MM.1S (cell line): Measurements from ENCODE around the gene SMOC2.

Experiments used
- CTCF ChIP-seq: fragments of 300-600 bp; sonication (generic); IDR thresholded peaks from 2 replicates; pipeline ENCODE4 v1.5.1; 2016; ENCODE audit warnings: antibody characterized with exemption, low read length, mixed read lengths
- EZH2 ChIP-seq: fragments of 300-600 bp; sonication (generic); optimal IDR thresholded peaks from 2 replicates; pipeline ENCODE3; 2017; ENCODE audit warnings: low read depth, mild to moderate bottlenecking, antibody characterized with exemption, low read length, mixed read lengths
- EZH2phosphoT487 ChIP-seq: fragments of 300-600 bp; sonication (generic); IDR thresholded peaks from 2 replicates; pipeline ENCODE4 v1.6.1; 2018; ENCODE audit warnings: antibody characterized with exemption, low read length

DNA sequence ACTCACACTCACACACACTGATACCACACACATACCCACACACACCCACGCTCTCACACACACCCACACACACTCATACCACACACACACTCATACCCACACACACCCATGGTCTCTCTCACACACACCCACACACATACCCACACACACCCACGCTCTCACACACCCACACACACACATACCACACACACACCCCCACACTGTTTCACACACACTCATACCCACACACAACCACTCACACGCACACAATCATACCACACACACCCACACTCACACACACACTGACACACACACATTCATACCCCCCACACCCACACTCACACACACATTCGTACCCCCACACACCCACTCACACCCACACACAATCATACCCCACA is 158.1 kb downstream of the SMOC2 start:
- TF ChIP-seq EZH2 (no peak), CTCF (no peak), EZH2phosphoT487 (no peak)
